ENCODE results near the gene PML. TPM values are rescaled to one million over a fixed set of nuclear protein-coding genes. Genes with fewer than 3 reads are reported as not detected.

PML gene
- total and polyA plus RNA-seq, 2 of the 4 experiments (the other 2 are of a cell fraction), result 8.8 to 22.6 TPM

- POLR2A ChIA-PET (ENCODE audit: unreplicated experiment), result no interaction called here
- Histone ChIP-seq H2AK5ac (ENCODE audit: low read depth, low read length) (peak overlapping the region; percentile 67), H3K9me3 (ENCODE audit: control insufficient read depth, insufficient read depth, low read length) (no peaks in the 10 kb centered on the region), H2BK120ac (ENCODE audit: low read depth, low read length) (peak overlapping the region; percentile 85), H2BK15ac (ENCODE audit: low read depth, low read length) (peak overlapping the region; percentile 6; the same call in 1 of the 3 replicates), H2BK20ac (ENCODE audit: low read depth, low read length) (peak overlapping the region; percentile 58), H2AK9ac (replicated peaks; ENCODE audit: low read depth, low read length, poor library complexity) (peak overlapping the region; percentile 6), H3K4me1 (ENCODE audit: control insufficient read depth, insufficient read depth, low read length) (peaks cover 30% of the 10 kb centered on the region), H3K4me2 (ENCODE audit: low read depth, low read length) (no peak overlapping the region), H4K5ac (ENCODE audit: low read depth, low read length) (peak overlapping the region; percentile 62), H4K91ac (ENCODE audit: insufficient read depth, low read depth, low read length) (peak overlapping the region; percentile 88), H3K36me3 (ENCODE audit: control insufficient read depth, insufficient read depth, low read length) (peaks cover 25% of the 10 kb centered on the region), H3K79me1 (ENCODE audit: low read depth in 1 of 2, low read length in 2 of 2) (peaks cover 0 to 16% of the 10 kb centered on the region in 2 experiments; a peak in 2 of 4 replicates), H4K8ac (ENCODE audit: low read depth in 2 of 2, low read length in 2 of 2) (peak overlapping the region; percentile 70 to 78; a peak in 2 of 4 replicates), H3K4me3 (ENCODE audit: insufficient read depth, low read depth, low read length) (no peak overlapping the region), H3K4ac (ENCODE audit: low read depth, low read length) (peak overlapping the region; percentile 88), H2AFZ (replicated peaks; ENCODE audit: low read length, poor library complexity) (peak overlapping the region; percentile 3), H3K9me1 (ENCODE audit: insufficient read depth, low read length) (peaks cover 28% of the 10 kb centered on the region), H3K56ac (ENCODE audit: extremely low read depth, insufficient read depth, low read length) (no peak overlapping the region), H3K27me3 (ENCODE audit: control insufficient read depth, insufficient read depth, low read length) (no peaks in the 10 kb centered on the region), H3K14ac (replicated peaks; ENCODE audit: low read depth, low read length) (peak overlapping the region; percentile 43), H3K23ac (ENCODE audit: low read depth, low read length) (peak overlapping the region; percentile 35; the same call in 1 of the 2 replicates), H3K9ac (ENCODE audit: low read depth, low read length) (peak overlapping the region; percentile 37; the same call in 1 of the 2 replicates), H4K20me1 (ENCODE audit: insufficient read depth, low read length) (no peaks in the 10 kb centered on the region), H3K27ac (ENCODE audit: insufficient read depth, low read length) (peak overlapping the region; percentile 79), H3K18ac (ENCODE audit: low read depth, low read length) (peak overlapping the region; percentile 83), H2BK5ac (ENCODE audit: low read depth, low read length, poor library complexity, severe bottlenecking) (peak overlapping the region; percentile 85)
- intact Hi-C loops (cut with micrococcal nuclease), result no loop called here
- peak; percentile 15 for ATAC-seq (ENCODE audit: low read depth)
- peak; percentile 77 for DNase-seq
- no TSS peak for BruUV-seq (replicated peaks)
- in situ Hi-C loops (cut with MboI; ENCODE audit: low sequenced_read_pairs), result loop anchor here (5.0 kb wide), 1 partner anchor 47 kb away; the partner anchor contains the start of genes PML and STOML1
- 80% methylated on average over 6 of the region's 9 CpGs; no CpG with 5 or more reads in 1 of the 2 experiments for WGBS, 2 experiments (ENCODE audit: extremely low coverage in 2 of 2, insufficient read length in 1 of 2)
- CTCF ChIA-PET, result interaction anchor here (0.6 to 2.4 kb wide), 4 partner anchors 10 to 66 kb away, joined by 3 to 9 read pairs (median 3); no protein-coding TSS in a partner anchor
- TF ChIP-seq RAD21 (IDR thresholded peaks at IDR 0.05; ENCODE audit: low read length) (no peak), RFX5 (IDR thresholded peaks at IDR 0.05; ENCODE audit: low read depth, low read length) (no peak), NFE2L2 (IDR thresholded peaks at IDR 0.05; ENCODE audit: low read depth, low read length) (no peak), MAZ (IDR thresholded peaks at IDR 0.05; ENCODE audit: borderline replicate concordance, low read depth, low read length) (no peak), CHD1 (IDR thresholded peaks at IDR 0.05; ENCODE audit: low read depth, low read length) (no peak), USF2 (IDR thresholded peaks at IDR 0.05; ENCODE audit: low read depth, low read length) (no peak), CTCF (conservative IDR thresholded peaks at IDR 0.05; ENCODE audit: low read depth, low read length) (no peak), RCOR1 (IDR thresholded peaks at IDR 0.05; ENCODE audit: insufficient replicate concordance, low read length) (no peak), MAFK (IDR thresholded peaks at IDR 0.05; ENCODE audit: low read depth, low read length) (peak; percentile 17; the same call in 1 of the 2 replicates)
- dilution Hi-C loops (cut with HindIII; ENCODE audit: low sequenced_read_pairs, unreplicated experiment), result no loop called here
These were observed 44.5 kb downstream of the PML start for GRCh38 chr15:74038707-74039655.

Measured in IMR-90 (cell line).